OCI-LY1 (cell line): ENCODE data around the gene CFAP57.

Experiments used
- CTCF ChIP-seq: fragments of 200-600 bp; sonication (generic), shearing (Covaris generic); IDR thresholded peaks from 2 replicates; pipeline ENCODE4 v1.5.1; 2017; ENCODE audit warnings: mild to moderate bottlenecking, antibody characterized with exemption, low read length, moderate library complexity, mixed read lengths
- EZH2 ChIP-seq: fragments of 200-600 bp; sonication (generic), shearing (Covaris generic); IDR thresholded peaks from 2 replicates; pipeline ENCODE4 v1.8.0; 2017; ENCODE audit warnings: borderline replicate concordance, mixed run types, mild to moderate bottlenecking, antibody characterized with exemption, low read length, moderate library complexity, mixed read lengths

DNA sequence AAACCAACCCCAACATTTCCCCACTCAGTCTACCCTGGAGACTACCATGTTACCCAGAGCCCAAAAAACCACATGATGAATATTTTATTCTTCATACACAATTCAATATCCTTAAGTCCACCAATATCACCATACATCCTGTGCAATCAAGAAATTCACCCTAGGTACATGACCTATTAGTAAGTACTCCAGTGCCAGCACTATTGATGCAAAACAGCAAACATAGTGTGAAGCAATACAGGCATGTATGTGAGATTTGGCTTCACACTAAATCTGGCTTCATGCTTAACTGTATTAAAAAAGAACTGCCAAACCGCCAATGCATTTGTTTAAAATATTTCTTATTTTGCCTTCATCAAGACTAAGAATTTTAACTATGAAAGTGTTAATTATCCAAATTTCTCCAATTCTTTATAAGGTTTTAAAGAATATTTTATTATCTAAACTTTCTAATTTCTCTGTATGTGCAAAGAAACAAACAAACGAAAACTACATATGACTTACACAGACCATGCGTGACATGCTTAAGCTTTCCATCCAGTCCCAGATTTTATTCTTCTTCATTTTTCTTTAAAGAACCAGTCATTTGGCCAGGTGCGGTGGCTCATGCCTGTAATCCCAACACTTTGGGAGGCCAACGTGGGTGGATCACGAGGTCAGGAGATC is 75.3 kb downstream of the CFAP57 start:
- TF ChIP-seq EZH2 (no peak), CTCF (no peak)
